HFFc6 (cell line): ENCODE data around the gene CEP20. TPM values are rescaled to one million over a fixed set of nuclear protein-coding genes. Genes with fewer than 3 reads are reported as not detected.

ENCODE experiments used
- DNase-seq: peaks from one replicate; pipeline ENCODE4 v3.0.0-alpha.2; 2018
- H3K27ac Mint-ChIP-seq: 2 replicates; pipeline ENCODE4 v1.8.0; 2020; ENCODE audit warnings: mild to moderate bottlenecking, mixed read lengths
- H3K27me3 Mint-ChIP-seq: 2 replicates; pipeline ENCODE4 v1.8.0; 2021; ENCODE audit warnings: mild to moderate bottlenecking, moderate library complexity, mixed read lengths; ENCODE audit not compliant: insufficient read depth
- H3K36me3 Mint-ChIP-seq: 2 replicates; pipeline ENCODE4 v1.8.0; 2021; ENCODE audit warnings: low read depth, mixed read lengths
- H3K4me1 Mint-ChIP-seq: 2 replicates; pipeline ENCODE4 v1.8.0; 2020; ENCODE audit warnings: low read depth, mixed read lengths
- H3K4me3 Mint-ChIP-seq: 2 replicates; pipeline ENCODE4 v1.8.0; 2020; ENCODE audit warnings: mild to moderate bottlenecking, moderate library complexity, mixed read lengths
- H3K9me3 Mint-ChIP-seq: 2 replicates; pipeline ENCODE4 v1.8.0; 2020; ENCODE audit warnings: mild to moderate bottlenecking, mixed read lengths
- CTCF ChIP-seq: fragments of 200-600 bp; sonication (generic); IDR thresholded peaks from 2 replicates; pipeline ENCODE4 v1.5.0; 2021; ENCODE audit warnings: antibody characterized with exemption, mild to moderate bottlenecking
- total RNA-seq, 6 experiments: library from RNA; stranded (reverse); fragmentation: NEBNext Ultra II Directional; extraction: Animal tissue kit (Norgen Biotek cat#: 25700); gene quantifications; 2 replicates in 1 of 6; 3 replicates in 5 of 6; pipeline ENCODE4 v1.2.3, GENCODE V29; 2021

The CEP20 gene
- total RNA-seq, 6 experiments from 2014 or later, result 40.1 to 57.5 (median 49.4) TPM

DNA sequence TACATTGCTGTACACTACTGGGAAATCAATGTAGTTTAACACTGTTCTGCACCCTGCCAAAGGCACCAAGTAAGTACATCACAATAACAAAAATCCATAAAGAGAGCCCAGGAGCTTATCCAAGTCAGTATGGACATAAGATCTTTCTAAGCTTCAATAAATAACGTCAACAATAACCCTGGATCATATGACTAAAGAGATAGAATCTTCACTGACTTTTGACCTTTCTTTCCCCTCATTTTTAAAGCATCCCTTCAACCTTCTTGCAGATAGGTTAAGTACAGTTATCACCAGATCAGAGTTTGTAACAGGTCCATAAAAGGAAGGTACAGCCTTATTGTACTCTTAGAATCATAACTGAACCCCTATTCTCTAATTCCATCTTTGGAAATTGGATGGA, 2.3 kb downstream of the CEP20 start:
- H3K36me3 Mint-ChIP-seq, result peaks cover 32% of the 10 kb centered on the region
- peaks cover 45% of the 10 kb centered on the region for H3K4me1 Mint-ChIP-seq
- H3K9me3 Mint-ChIP-seq, result no peaks in the 10 kb centered on the region
- H3K27me3 Mint-ChIP-seq, result no peaks in the 10 kb centered on the region
- TF ChIP-seq CTCF, result no peak
- no peak for DNase-seq
- H3K4me3 Mint-ChIP-seq, result peak overlapping the region; percentile 21
- peak overlapping the region; percentile 56 for H3K27ac Mint-ChIP-seq

GRCh38 chr16:15885560-15886001, 2.8 kb downstream of the CEP20 start:
- peak overlapping the region; percentile 56 for H3K27ac Mint-ChIP-seq
- no peaks in the 10 kb centered on the region for H3K27me3 Mint-ChIP-seq
- H3K36me3 Mint-ChIP-seq, result peaks cover 33% of the 10 kb centered on the region
- peaks cover 50% of the 10 kb centered on the region for H3K4me1 Mint-ChIP-seq
- H3K4me3 Mint-ChIP-seq, result peak overlapping the region; percentile 21; the same call in 1 of the 2 replicates
- H3K9me3 Mint-ChIP-seq, result no peaks in the 10 kb centered on the region
- no peak for DNase-seq
- TF ChIP-seq CTCF, result no peak

DNA sequence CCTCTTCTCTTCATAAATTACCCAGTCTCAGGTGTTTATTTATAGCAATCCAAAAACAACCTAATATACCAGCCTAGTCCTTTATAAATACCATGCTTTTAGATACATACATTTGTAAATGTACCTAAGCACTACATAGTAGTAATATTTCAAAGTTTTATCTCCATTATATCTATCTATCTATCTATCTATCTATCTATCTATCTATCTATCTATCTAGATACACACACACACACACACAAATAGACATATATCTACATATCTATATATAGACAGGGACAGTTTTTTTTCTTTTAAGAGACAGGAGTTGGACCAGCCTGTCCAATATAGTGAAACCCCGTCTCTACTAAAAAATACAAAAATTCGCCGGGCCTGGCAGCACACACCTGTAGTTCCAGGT, 5.8 kb downstream of the CEP20 start:
- Mint-ChIP-seq H3K4me1 (peaks cover 68% of the 10 kb centered on the region), H3K27me3 (no peaks in the 10 kb centered on the region), H3K9me3 (no peaks in the 10 kb centered on the region), H3K36me3 (peaks cover 48% of the 10 kb centered on the region), H3K27ac (no peak overlapping the region; the same call in 1 of the 2 replicates), H3K4me3 (no peak overlapping the region)
- DNase-seq, result no peak
- no peak for TF ChIP-seq CTCF

- Mint-ChIP-seq H3K36me3 (peaks cover 43% of the 10 kb centered on the region), H3K4me3 (no peak overlapping the region), H3K4me1 (peaks cover 62% of the 10 kb centered on the region), H3K9me3 (no peaks in the 10 kb centered on the region), H3K27me3 (no peaks in the 10 kb centered on the region), H3K27ac (peak overlapping the region; percentile 93)
- TF ChIP-seq CTCF, result no peak
- DNase-seq, result no peak
Measured at GRCh38 chr16:15881794-15882379, 6.5 kb downstream of the CEP20 start.

DNA sequence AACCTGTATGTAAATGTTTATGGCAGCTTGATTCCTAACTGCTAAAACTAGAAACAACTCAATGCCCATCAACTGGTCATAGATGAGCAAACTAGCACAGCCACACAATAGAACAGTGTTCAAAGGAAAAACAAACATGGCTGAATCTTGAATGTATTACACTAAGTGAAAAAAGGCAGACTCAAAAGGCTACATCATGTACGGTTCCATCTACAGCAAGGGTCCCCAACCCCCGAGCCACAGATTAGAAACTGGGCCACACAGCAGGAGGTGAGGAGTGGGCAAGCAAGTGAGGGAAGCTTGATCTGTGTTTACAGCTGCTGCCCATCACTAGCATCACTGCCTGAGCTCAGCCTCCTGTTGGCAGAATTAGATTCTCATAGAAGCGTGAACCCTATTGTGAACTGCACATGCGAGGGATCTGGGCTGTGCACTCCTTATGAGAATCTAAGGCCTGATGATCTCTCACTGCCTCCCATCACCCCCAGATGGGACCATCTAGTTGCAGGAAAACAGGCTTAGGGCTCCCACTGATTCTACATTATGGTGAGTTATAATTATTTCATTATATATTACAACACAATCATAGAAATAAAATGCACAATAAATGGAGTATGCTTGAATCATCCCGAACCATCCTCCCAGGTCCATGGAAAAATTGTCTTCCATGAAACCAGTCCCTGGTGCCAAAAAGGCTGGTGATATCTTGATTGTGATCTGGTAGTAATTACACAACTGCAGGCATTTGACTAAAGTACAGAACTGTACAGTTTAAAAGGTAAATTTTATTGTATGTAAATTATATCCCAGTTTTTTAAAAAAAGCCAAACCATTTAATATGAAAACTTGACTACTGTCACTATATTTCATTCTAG, 7.7 kb downstream of the CEP20 start:
- Mint-ChIP-seq H3K4me1 (peaks cover 52% of the 10 kb centered on the region), H3K9me3 (no peaks in the 10 kb centered on the region), H3K4me3 (no peak overlapping the region), H3K27ac (peak overlapping the region; percentile 93), H3K36me3 (peaks cover 34% of the 10 kb centered on the region), H3K27me3 (no peaks in the 10 kb centered on the region)
- no peak for DNase-seq
- no peak for TF ChIP-seq CTCF
